LNCaP clone FGC (cell line): ENCODE data around the gene OOSP1.
"Not testable (repeated sequence)": the region's sequence is repeated elsewhere in the genome, so short reads cannot be mapped to it uniquely, and the experiment has no call there.

Experiments used
- DNase-seq: peaks from one replicate; pipeline ENCODE4 v3.0.0-alpha.2; 2011; ENCODE audit warnings: low read depth
- H3K4me3 ChIP-seq: 2 replicates; pipeline ENCODE4 v1.5.1; 2011; ENCODE audit warnings: mild to moderate bottlenecking, low read depth, low read length, control low read depth
- TF ChIP-seq, protein P1 (sequence below): IDR thresholded peaks from 2 replicates; pipeline ENCODE4 v1.5.1; 2012; ENCODE audit warnings: mild to moderate bottlenecking; ENCODE audit not compliant: control insufficient read depth, insufficient read depth; ENCODE audit errors: extremely low read depth

Gene OOSP1

DNA sequence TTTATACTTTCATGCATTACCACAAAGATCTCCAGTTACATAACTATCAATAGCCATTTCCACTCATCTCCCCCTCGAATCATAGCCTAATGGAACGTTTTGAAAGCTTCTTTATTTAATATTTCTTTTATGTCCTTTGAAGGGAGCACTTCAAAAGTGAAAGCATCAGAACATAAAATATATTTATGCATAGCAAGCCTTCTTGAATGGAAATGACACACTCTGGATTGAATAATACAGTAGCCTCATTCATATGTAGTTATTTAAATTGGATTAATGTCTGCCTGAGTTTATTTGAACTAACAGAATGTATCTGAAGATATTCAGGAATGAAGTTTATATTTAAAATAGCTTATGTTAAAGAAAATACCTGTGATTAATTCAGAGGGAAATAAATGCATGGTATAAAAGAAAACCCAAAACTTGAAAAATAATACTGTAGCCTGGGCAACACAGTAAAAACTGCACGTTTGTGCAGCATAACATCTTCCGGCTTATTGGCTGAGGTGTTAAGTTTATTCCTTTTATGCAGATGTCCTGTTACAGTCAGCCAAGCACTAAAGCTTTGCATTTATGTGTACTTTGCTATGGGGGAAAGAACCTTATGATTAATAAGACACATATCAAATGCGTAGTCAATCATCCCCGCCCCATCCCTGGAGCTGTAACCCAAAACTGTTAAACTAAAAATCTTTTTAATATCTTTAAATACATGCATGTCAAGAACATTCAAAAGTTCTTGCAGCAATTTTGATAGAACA lies 37.7 kb upstream of the OOSP1 start:
- TF ChIP-seq, protein P1, sequence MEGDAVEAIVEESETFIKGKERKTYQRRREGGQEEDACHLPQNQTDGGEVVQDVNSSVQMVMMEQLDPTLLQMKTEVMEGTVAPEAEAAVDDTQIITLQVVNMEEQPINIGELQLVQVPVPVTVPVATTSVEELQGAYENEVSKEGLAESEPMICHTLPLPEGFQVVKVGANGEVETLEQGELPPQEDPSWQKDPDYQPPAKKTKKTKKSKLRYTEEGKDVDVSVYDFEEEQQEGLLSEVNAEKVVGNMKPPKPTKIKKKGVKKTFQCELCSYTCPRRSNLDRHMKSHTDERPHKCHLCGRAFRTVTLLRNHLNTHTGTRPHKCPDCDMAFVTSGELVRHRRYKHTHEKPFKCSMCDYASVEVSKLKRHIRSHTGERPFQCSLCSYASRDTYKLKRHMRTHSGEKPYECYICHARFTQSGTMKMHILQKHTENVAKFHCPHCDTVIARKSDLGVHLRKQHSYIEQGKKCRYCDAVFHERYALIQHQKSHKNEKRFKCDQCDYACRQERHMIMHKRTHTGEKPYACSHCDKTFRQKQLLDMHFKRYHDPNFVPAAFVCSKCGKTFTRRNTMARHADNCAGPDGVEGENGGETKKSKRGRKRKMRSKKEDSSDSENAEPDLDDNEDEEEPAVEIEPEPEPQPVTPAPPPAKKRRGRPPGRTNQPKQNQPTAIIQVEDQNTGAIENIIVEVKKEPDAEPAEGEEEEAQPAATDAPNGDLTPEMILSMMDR: no peak
- no peak for DNase-seq
- H3K4me3 ChIP-seq: no peak overlapping the region

DNA sequence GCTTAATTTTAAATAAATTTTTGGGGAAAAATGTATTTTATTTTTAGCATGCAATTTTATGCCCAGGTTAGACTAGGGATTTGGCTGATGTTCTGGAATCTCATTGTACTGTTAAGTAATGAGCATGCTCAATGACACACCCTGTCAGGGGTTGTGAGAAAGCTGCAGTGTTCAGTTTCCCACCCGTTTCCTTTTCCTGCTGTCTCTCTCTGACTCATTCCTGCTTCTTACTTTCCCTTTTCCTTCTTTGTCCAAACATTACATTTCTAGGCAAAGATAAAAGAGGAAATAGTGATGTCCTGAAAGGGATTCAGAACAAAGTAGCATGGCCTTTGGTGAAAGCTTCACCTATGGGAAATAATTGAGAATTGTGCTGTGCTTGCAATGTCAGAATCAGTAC lies 36.9 kb upstream of the OOSP1 start:
- DNase-seq: no peak
- TF ChIP-seq, protein P1: no peak
- no peak overlapping the region for H3K4me3 ChIP-seq

- DNase-seq, H3K4me3 ChIP-seq: not testable (repeated sequence)
These were observed 34.7 kb upstream of the OOSP1 start for GRCh38 chr11:59903569-59903968.

DNA sequence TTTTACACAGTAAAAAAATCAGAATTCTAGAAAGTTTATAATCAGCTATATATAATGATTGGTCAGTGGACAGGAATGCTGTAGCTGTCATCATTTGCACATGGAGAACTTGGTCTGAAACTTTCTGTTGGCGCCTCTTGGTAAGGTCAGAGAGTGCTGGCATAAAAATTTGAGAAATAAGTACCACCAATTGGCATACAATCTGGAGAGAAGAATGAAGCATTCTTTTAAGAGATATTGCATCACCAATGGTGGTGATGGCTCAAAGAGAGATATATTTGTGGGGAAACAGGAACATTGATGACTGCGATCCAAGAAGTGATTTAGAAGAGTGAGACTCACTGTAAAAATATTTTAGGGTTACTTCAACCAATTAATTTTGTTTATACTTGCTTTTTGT lies 19.8 kb upstream of the OOSP1 start:
- DNase-seq: no peak
- TF ChIP-seq, protein P1: no peak
- no peak overlapping the region for H3K4me3 ChIP-seq

- TF ChIP-seq, protein P1: peak; percentile 79
- no peak overlapping the region for H3K4me3 ChIP-seq
- peak; percentile 37 for DNase-seq
These were observed 19.1 kb upstream of the OOSP1 start for GRCh38 chr11:59918987-59919589.

DNA sequence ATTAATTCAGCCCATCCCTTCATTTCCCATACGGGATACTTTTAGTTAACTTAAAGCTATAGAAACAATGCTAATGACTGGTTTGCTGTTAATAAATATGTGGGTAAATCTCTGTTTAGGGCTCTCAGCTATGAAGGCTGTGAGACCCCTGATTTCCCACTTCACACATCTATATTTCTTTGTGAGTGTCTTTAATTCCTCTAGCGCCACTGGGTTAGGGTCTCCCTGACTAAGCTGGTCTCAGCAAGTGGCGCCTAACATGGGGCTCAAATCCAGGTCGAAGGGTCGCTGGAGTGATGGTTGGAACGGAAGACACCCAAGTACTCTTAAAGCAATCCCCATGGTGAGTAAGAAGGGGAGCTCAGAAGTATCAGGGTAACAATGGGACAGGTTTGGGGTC lies 14.4 kb upstream of the OOSP1 start:
- H3K4me3 ChIP-seq: no peak overlapping the region
- TF ChIP-seq, protein P1: no peak

GRCh38 chr11:59931688-59932087 lies 6.5 kb upstream of the OOSP1 start:
- no peak overlapping the region for H3K4me3 ChIP-seq
- TF ChIP-seq, protein P1: no peak
- no peak for DNase-seq

More for the DNA sequence above, 14.4 kb upstream of the OOSP1 start:
- DNase-seq: no peak
